A549 (cell line): ENCODE data around the gene CTSC.

Experiments used
- CTCF ChIP-seq: fragments of >200 bp; sonication (Bioruptor Twin); formaldehyde crosslinking; IDR thresholded peaks from 3 replicates; pipeline ENCODE4 v1.5.1; 2016
- POLR2A ChIP-seq: IDR thresholded peaks from 2 replicates; pipeline ENCODE4 v1.6.1; 2012; ENCODE audit warnings: mild to moderate bottlenecking, low read length

- no peak for TF ChIP-seq CTCF
- no peak for TF ChIP-seq POLR2A
These were observed 33.2 kb upstream of the CTSC start for GRCh38 chr11:88370782-88371181.
